Stomach (tissue), 4 donors: ENCODE data around the gene IDH3B.

Source experiments
- EP300 ChIP-seq: sonication (generic); formaldehyde crosslinking; IDR thresholded peaks from one replicate; pipeline ENCODE4 v1.6.1; 2017; ENCODE audit warnings: antibody characterized with exemption
- POLR2A ChIP-seq, 4 donors: fragments of 450-650 bp; IDR thresholded peaks; one replicate each; pipeline ENCODE4 v1.6.1; 2016; ENCODE audit warnings: antibody characterized with exemption in 4 of 4, control low read depth in 2 of 4, mild to moderate bottlenecking in 1 of 4, moderate library complexity in 1 of 4
- POLR2AphosphoS5 ChIP-seq, 3 donors: sonication (generic); formaldehyde crosslinking; IDR thresholded peaks; one replicate each; pipeline ENCODE4 v1.6.1; 2016; ENCODE audit warnings: antibody characterized with exemption in 3 of 3
- TF ChIP-seq, protein P1 (sequence below), 7 experiments: fragments of 450-650 bp in 4 of 7; fragments of 200-600 bp in 3 of 7; sonication (generic) in 3 of 7; IDR thresholded peaks; one replicate each; pipeline ENCODE4 v1.5.1; 2016 to 2019; ENCODE audit warnings: antibody characterized with exemption in 7 of 7, control low read depth in 2 of 7, mild to moderate bottlenecking in 1 of 7

DNA sequence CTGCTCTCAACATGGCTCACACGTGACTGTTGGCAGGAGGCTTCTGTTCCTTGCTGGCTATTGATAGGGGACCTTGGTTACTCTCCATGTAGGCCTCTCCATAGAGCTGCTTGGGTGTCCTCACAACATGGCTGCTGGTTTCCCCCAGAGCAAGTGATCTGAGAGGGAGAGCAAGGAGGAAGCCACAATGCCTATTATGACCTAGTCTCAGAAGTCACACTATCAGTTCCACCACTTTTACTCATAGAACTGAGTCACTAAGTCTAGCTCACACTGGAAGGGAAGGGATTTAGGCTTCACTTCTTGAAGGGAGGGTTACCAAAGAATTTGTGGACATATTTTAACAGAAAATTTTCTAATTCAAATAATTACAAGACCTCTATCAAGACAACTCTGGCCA is 20.3 kb downstream of the IDH3B start:
- TF ChIP-seq, protein P1, sequence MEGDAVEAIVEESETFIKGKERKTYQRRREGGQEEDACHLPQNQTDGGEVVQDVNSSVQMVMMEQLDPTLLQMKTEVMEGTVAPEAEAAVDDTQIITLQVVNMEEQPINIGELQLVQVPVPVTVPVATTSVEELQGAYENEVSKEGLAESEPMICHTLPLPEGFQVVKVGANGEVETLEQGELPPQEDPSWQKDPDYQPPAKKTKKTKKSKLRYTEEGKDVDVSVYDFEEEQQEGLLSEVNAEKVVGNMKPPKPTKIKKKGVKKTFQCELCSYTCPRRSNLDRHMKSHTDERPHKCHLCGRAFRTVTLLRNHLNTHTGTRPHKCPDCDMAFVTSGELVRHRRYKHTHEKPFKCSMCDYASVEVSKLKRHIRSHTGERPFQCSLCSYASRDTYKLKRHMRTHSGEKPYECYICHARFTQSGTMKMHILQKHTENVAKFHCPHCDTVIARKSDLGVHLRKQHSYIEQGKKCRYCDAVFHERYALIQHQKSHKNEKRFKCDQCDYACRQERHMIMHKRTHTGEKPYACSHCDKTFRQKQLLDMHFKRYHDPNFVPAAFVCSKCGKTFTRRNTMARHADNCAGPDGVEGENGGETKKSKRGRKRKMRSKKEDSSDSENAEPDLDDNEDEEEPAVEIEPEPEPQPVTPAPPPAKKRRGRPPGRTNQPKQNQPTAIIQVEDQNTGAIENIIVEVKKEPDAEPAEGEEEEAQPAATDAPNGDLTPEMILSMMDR (IDR thresholded peaks at IDR 0.05), result no peak
- TF ChIP-seq EP300, result no peak
- no peak for TF ChIP-seq POLR2AphosphoS5 (IDR thresholded peaks at IDR 0.05)
- no peak for TF ChIP-seq POLR2A (IDR thresholded peaks at IDR 0.05)
